Measurements from ENCODE around the gene ACOX2. TPM values are rescaled to one million over a fixed set of nuclear protein-coding genes. Genes with fewer than 3 reads are reported as not detected.

The ACOX2 gene
- total RNA-seq, 1 donor from 2014 or later: 1.7 TPM

DNA sequence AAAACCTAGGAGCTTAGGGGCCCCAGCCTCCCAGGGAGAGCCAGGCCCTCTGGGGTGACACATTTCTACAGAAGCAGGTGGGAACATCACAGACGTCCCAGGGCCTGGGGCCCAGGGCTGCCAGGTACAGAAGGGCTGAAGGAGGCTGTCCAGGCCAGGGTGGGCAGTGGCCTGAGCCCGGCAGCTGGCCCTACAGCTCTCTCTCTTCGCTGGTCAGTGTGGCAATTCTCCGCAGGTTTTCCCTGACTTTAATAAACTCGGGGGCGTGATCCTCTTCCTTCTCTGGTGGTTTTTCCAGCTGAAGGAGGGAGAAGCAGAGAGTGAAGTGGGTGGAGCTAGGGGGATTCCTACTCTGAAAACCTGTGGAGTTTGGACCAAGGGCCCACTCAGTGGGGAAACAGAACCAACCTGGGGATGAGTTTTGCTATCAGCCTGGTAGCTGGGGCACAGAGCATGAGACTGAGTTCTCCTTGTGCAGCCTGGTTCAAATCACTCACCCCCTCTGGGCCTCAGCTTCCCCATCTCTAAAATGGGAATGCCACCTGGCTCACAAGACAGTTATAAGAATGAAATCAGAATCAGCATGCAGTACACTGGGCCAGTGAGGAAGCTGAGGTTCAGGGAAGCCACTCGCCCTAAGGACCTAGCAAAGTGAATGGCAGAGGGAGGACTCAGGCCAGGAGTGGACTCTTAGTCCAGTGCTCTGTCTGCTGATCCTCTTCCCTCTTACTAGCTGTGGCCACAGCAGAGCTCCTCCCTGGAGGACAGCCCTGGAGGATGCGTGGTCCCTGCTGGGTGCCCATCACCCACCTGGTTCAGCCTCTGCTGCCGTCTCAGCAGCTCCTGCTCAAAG lies 29.6 kb upstream of the ACOX2 start:
- DNase-seq (ENCODE audit: low read depth): no peak
- TF ChIP-seq, protein P1, sequence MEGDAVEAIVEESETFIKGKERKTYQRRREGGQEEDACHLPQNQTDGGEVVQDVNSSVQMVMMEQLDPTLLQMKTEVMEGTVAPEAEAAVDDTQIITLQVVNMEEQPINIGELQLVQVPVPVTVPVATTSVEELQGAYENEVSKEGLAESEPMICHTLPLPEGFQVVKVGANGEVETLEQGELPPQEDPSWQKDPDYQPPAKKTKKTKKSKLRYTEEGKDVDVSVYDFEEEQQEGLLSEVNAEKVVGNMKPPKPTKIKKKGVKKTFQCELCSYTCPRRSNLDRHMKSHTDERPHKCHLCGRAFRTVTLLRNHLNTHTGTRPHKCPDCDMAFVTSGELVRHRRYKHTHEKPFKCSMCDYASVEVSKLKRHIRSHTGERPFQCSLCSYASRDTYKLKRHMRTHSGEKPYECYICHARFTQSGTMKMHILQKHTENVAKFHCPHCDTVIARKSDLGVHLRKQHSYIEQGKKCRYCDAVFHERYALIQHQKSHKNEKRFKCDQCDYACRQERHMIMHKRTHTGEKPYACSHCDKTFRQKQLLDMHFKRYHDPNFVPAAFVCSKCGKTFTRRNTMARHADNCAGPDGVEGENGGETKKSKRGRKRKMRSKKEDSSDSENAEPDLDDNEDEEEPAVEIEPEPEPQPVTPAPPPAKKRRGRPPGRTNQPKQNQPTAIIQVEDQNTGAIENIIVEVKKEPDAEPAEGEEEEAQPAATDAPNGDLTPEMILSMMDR (conservative IDR thresholded peaks at IDR 0.05; ENCODE audit: low read depth, low read length): no peak

DNA sequence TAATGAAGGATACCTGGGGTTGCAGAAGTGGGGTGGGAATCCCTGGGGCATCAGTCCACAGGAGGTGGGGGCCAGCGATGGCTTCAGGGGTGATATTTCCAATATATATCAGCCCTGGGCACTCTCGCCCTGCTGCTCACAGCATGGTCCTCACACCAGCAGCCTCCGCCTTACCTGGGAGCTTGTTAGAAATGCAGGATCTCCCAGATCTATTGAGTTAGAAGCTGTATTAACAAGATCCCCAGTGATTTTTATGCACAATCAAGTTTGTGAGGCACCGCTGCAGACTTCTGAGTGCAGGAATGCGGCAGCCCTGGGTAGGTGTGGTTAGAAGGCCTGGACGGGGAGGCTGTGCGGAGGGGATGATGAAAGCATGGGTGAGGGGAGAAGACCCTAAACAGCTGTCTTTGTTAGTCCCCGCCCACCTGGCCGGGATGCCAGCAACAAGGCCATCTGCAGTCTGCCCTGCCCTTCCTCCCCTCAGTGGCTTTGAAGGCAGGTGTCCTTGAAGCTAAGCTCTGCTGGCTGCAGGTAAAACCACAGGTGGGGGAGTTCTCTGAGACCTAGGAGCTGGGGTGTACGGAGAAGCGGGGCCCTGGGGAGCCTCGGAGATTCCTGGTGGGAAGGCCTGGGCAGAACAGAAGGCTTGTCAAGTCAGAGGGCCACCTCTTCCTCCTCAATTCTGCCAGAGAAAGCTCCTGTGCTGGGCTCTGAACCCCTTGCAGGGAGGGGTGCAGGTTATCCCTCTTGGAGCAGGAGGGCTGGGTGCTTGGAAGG lies 28.8 kb upstream of the ACOX2 start:
- no peak overlapping the region for H3K4me3 ChIP-seq (ENCODE audit: low read depth, low read length)

More for the DNA sequence above, 29.6 kb upstream of the ACOX2 start:
- H3K4me3 ChIP-seq (ENCODE audit: low read depth, low read length): no peak overlapping the region

DNA sequence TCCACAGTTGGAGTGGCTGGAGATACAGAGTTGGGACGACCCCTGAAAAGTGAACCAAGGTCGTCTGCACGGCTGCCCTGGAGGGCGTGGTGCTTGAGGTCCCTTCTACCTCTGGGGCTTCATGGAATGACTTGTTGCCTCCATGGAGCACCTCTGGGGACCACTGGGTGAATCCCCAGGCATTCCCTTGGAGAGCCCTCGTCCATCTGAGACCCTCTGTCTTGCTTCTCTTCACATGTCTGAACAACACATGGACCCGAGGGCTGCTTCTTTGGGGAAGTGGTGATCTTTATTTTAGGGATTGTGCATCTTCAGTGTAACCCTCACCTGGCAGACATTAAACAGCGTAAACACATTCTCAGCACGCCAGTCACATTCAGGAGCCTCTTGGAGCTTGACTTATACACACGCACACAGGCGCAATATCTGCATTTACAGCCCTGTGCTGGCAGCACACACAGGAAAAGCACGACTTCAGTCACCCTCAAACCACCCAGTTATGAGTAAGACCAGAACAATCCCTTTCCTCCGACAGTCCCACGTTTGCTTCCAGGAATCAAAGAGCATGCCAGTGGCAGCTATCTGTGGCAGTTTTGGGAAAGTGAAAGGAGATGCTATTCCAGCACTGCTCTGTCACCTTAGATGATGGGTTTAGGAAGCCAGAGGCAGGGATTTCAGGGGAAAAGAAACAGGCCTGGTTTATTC lies 27.6 kb upstream of the ACOX2 start:
- TF ChIP-seq, protein P1 (conservative IDR thresholded peaks at IDR 0.05; ENCODE audit: low read depth, low read length): no peak
- no peak for DNase-seq (ENCODE audit: low read depth)
- no peak overlapping the region for H3K4me3 ChIP-seq (ENCODE audit: low read depth, low read length)

More for the DNA sequence above, 28.8 kb upstream of the ACOX2 start:
- no peak for DNase-seq (ENCODE audit: low read depth)
- TF ChIP-seq, protein P1 (conservative IDR thresholded peaks at IDR 0.05; ENCODE audit: low read depth, low read length): no peak

DNA sequence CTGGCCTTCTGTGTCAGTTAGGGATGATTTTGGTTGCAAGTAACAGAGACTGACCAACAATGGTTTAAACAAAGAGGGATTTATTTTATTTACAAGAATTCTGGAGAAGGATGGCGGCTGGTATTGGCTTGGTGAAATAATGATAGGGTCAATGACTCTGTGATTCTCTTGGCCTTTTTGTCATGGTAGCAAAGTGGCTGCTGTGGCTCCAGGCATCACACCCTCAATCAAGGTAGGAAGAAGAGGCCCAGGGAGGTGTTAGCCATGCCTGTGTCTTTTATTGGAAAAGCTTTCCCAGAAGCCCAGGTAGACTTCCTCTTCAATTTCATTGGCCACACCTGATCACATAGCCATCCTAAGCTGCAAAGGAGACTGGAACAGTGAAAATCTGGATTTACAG lies 27.1 kb upstream of the ACOX2 start:
- H3K4me3 ChIP-seq (ENCODE audit: low read depth, low read length): no peak overlapping the region
- DNase-seq (ENCODE audit: low read depth): no peak
- TF ChIP-seq, protein P1 (conservative IDR thresholded peaks at IDR 0.05; ENCODE audit: low read depth, low read length): no peak

DNA sequence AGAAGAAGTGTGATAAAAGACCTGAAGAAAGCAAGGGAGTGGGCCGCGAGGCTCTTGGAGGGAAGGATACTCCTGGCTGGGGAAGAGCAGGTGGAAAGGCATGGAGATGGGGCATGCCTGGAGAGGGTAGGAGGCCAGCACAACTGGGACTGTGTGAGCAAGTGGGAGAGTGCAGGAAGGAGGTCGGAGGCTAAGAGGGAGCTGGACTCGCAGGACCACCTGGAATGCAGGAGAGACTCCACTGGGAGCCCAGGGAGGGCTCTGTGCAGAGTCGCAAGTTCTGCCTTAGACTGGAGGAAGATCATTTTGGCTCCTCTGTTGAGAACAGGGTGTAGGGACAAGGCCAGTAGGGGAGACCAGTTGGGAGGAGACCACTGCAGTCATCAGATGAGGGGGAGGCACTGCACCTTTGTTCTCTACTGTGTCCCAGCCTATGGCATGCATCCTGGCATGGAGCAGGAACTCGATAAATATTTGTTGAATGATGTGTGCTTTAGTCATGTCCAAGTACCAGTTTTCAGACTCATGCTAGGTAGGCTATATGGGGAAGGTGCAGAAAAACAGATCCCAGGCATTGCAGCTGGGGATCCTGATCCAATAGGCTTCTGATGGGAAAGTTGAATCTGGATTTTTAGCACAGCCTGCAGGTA lies 26.5 kb upstream of the ACOX2 start:
- TF ChIP-seq, protein P1 (conservative IDR thresholded peaks at IDR 0.05; ENCODE audit: low read depth, low read length): no peak
- no peak overlapping the region for H3K4me3 ChIP-seq (ENCODE audit: low read depth, low read length)
- no peak for DNase-seq (ENCODE audit: low read depth)

DNA sequence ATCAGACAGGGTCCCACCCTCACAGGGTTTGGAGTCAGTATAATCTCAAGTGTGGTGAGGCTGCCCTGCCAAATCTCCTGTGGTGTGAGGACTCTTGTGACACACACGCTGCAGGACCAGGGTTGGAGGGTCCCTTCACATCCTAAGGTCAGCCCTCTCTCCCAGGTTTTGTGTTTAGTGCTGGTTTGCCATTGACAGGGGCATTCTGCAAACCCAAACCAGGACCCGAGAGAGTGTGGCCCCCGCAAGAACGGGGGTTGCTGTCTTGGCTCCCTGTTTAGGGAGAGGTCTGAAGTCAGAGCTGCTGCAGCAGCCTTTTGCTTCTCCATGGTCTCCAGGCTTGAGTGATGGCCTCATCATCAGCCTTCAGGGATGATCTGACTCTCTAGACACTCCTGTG lies 25.5 kb upstream of the ACOX2 start:
- TF ChIP-seq, protein P1 (conservative IDR thresholded peaks at IDR 0.05; ENCODE audit: low read depth, low read length): no peak
- H3K4me3 ChIP-seq (ENCODE audit: low read depth, low read length): no peak overlapping the region
- DNase-seq (ENCODE audit: low read depth): no peak
